Measurements from ENCODE around the gene EXOC6. TPM values are rescaled to one million over a fixed set of nuclear protein-coding genes. Genes with fewer than 3 reads are reported as not detected.

EXOC6 gene
- total RNA-seq, 1 donor from 2014 or later: 19.6 TPM

DNA sequence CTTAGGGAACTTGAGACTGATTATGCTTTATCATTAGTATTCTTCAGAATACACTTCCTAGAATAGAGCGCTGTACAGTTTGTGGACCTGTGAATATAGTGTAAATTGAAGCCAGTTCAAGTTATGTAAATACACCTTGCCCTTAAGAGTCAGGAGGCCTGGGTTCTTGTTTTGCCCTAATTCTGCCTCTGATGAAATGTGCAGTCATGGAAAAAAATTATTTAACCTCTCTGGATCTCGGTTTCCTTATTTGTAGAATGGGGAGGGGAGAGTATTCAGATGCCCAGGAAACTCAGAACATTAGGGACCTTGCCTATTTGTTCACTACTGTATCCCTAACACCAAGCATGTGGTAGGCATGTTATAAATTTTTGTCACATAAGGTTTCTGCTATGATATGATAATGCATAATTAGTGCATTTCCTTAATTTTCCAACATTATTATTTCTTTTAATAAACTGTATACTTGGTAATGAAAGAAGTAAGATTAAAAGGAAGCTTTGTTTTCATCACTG lies 1.3 kb downstream of the EXOC6 start:
- H3K4me3 ChIP-seq: peak overlapping the region; percentile 97
- intact Hi-C loops (cut with DNase I): no loop called here

DNA sequence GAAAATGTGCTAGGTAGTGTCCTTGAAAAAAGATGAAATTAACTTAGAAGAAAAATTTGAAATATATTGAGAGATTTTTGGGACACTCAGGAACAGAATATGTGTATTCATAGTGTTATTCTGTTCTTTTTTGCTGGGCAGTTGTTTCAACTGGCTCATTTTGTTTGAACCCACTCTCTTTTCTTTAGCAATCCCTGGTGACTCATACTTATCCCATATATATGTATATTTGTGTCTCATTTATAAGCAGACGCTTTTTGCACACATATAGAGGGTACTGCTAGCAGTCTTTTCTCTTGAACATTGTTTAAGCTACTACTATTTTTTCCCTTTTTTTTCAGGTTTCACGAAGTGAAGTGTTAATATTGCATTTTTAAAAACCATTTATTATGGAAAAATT lies 1.9 kb downstream of the EXOC6 start:
- TF ChIP-seq, protein P1, sequence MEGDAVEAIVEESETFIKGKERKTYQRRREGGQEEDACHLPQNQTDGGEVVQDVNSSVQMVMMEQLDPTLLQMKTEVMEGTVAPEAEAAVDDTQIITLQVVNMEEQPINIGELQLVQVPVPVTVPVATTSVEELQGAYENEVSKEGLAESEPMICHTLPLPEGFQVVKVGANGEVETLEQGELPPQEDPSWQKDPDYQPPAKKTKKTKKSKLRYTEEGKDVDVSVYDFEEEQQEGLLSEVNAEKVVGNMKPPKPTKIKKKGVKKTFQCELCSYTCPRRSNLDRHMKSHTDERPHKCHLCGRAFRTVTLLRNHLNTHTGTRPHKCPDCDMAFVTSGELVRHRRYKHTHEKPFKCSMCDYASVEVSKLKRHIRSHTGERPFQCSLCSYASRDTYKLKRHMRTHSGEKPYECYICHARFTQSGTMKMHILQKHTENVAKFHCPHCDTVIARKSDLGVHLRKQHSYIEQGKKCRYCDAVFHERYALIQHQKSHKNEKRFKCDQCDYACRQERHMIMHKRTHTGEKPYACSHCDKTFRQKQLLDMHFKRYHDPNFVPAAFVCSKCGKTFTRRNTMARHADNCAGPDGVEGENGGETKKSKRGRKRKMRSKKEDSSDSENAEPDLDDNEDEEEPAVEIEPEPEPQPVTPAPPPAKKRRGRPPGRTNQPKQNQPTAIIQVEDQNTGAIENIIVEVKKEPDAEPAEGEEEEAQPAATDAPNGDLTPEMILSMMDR (IDR thresholded peaks at IDR 0.05): no peak
- peaks cover 26% of the 10 kb centered on the region for H3K4me1 ChIP-seq
- intact Hi-C loops (cut with DNase I): no loop called here
- DNase-seq: no peak
- H3K36me3 ChIP-seq: no peaks in the 10 kb centered on the region
- H3K27me3 ChIP-seq (ENCODE audit: low read depth): no peaks in the 10 kb centered on the region
- no peaks in the 10 kb centered on the region for H3K9me3 ChIP-seq
- no peak overlapping the region for H3K4me3 ChIP-seq
- no peak for ATAC-seq
- no peak overlapping the region for H3K27ac ChIP-seq

More for the DNA sequence above, 1.3 kb downstream of the EXOC6 start:
- Histone ChIP-seq H3K4me1 (peaks cover 30% of the 10 kb centered on the region), H3K9me3 (no peaks in the 10 kb centered on the region), H3K27ac (peak overlapping the region; percentile 91), H3K36me3 (no peaks in the 10 kb centered on the region), H3K27me3 (ENCODE audit: low read depth) (no peaks in the 10 kb centered on the region)
- TF ChIP-seq, protein P1 (IDR thresholded peaks at IDR 0.05): no peak
- DNase-seq (no peak), ATAC-seq (no peak)

DNA sequence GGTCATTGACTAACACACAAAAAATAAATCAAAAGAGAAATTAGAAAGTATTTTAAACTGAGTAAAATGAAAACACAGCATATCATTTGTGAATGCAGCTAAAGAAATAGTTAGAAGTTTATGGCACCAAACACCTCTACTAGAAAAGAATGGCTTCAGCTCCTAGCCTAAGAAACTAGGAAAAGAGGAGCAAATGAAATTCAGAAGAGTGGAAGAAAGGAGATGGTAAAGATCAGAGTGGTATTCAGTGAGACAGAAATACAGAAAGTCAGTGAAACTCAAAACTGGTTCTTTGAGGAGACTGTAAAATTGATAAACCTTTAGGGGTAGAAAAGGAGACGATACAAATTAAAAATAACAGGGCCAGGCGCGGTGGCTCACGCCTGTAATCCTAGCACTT lies 2.7 kb downstream of the EXOC6 start:
- intact Hi-C loops (cut with DNase I): no loop called here
- H3K4me3 ChIP-seq: no peak overlapping the region
- H3K27me3 ChIP-seq (ENCODE audit: low read depth): no peaks in the 10 kb centered on the region
- DNase-seq: no peak
- H3K9me3 ChIP-seq: no peaks in the 10 kb centered on the region
- H3K27ac ChIP-seq: no peak overlapping the region
- H3K4me1 ChIP-seq: peaks cover 26% of the 10 kb centered on the region
- ATAC-seq: no peak
- H3K36me3 ChIP-seq: no peaks in the 10 kb centered on the region
- TF ChIP-seq, protein P1 (IDR thresholded peaks at IDR 0.05): no peak

DNA sequence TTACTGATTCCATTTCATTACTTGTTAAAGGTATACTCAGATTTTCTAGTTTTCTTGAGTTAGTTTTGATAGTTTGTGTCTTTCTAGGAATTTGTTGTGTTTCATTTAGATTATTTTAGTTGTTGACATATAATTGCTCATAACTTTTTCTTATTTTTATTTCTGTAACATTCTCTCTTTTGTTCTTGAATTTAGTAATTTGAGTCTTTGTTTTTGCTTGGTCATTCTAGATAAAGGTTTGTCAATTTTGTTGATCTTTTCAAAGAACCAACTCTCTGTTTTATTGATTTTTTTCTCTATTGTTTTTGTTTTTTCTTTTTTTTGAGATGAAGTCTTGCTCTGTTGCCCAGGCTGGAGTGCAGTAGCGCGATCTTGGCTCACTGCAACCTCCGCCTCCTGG lies 7.2 kb downstream of the EXOC6 start:
- DNase-seq (no peak), ATAC-seq (no peak)
- intact Hi-C loops (cut with DNase I): no loop called here

DNA sequence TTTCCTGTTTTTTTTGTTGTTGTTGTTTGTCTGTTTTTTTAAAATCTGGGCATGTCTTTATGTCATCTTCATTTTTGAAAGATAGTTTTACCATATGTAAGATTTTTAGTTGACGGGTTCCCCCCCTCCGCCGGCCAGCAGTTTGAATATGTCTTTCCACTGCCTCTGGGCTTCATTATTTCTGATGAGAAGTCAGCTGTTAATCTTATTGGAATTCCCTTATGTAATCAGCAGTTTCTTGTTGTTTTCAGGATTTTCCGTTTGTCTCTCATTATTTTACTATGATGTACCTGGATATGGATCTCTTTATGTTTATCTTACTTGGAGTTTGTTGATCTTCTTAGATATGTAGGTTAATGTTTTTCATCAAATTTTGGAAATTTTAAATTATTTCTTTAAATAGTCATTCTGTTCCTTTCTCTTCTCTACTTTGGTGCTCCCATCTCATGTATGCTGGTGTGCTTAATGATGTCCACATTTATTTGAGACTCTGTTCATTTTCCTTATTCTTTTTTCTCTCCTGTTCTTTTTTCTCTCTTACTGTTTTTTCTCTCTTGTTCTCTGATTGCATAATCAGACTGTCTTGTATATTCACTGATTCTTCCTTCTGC lies 9.7 kb downstream of the EXOC6 start:
- DNase-seq: no peak
- Histone ChIP-seq H3K27ac (no peak overlapping the region), H3K9me3 (peaks cover 30% of the 10 kb centered on the region), H3K36me3 (no peaks in the 10 kb centered on the region), H3K4me1 (no peaks in the 10 kb centered on the region), H3K27me3 (ENCODE audit: low read depth) (no peaks in the 10 kb centered on the region), H3K4me3 (no peak overlapping the region)
- TF ChIP-seq, protein P1 (IDR thresholded peaks at IDR 0.05): no peak
- no peak for ATAC-seq
- intact Hi-C loops (cut with DNase I): no loop called here

More for the DNA sequence above, 7.2 kb downstream of the EXOC6 start:
- no peaks in the 10 kb centered on the region for H3K4me1 ChIP-seq
- TF ChIP-seq, protein P1 (IDR thresholded peaks at IDR 0.05): no peak
- H3K36me3 ChIP-seq: no peaks in the 10 kb centered on the region
- no peaks in the 10 kb centered on the region for H3K27me3 ChIP-seq (ENCODE audit: low read depth)
- no peak overlapping the region for H3K4me3 ChIP-seq
- H3K27ac ChIP-seq: no peak overlapping the region
- H3K9me3 ChIP-seq: peaks cover 30% of the 10 kb centered on the region

All from lower lobe of right lung (tissue), 2 donors.